Gastrocnemius medialis (tissue), 4 donors: ENCODE data around the gene IGFBP2.

Experiments used
- CTCF ChIP-seq, 5 experiments: fragments of 450-650 bp in 3 of 5; fragments of 200-600 bp in 2 of 5; sonication (generic) in 2 of 5; IDR thresholded peaks in 4 of 5; conservative IDR thresholded peaks in 1 of 5; 1 replicate in 4 of 5; 2 replicates in 1 of 5; pipeline ENCODE4 v1.5.1; 2016 to 2019; ENCODE audit warnings: antibody characterized with exemption in 5 of 5, mild to moderate bottlenecking in 3 of 5, moderate library complexity in 3 of 5
- POLR2A ChIP-seq, 2 donors: fragments of 450-650 bp; IDR thresholded peaks; one replicate each; pipeline ENCODE4 v1.6.1; 2017; ENCODE audit warnings: antibody characterized with exemption in 2 of 2, mild to moderate bottlenecking in 2 of 2, moderate library complexity in 2 of 2

- TF ChIP-seq CTCF (IDR thresholded peaks at IDR 0.05 in 4 of 5, conservative IDR thresholded peaks at IDR 0.05 in 1 of 5) (no peak), POLR2A (IDR thresholded peaks at IDR 0.05) (no peak)
Measured at GRCh38 chr2:216634370-216635148, 1.3 kb downstream of the IGFBP2 start.
